Psoas muscle (tissue), 8 donors: ENCODE data around the gene BUB3. TPM values are rescaled to one million over a fixed set of nuclear protein-coding genes. Genes with fewer than 3 reads are reported as not detected.

Experiments
- ATAC-seq, 4 donors: fragments of 200-7000 bp; cut with Tn5 transposase; one replicate each; pipeline ENCODE4 v1.9.1; 2020; ENCODE audit warnings: moderate library complexity in 3 of 4, mild to moderate bottlenecking in 2 of 4
- DNase-seq, 2 donors: peaks; one replicate each; pipeline ENCODE4 v3.0.0-alpha.2; 2020
- H3K27ac ChIP-seq: fragments of 200-600 bp; one replicate; pipeline ENCODE4 v1.8.0; 2022
- H3K27me3 ChIP-seq, 3 donors: fragments of 200-600 bp in 1 of 3; one replicate each; pipeline versions ENCODE4 v1.6.1 to v1.8.0; 2013 to 2022; ENCODE audit warnings: low read length in 2 of 3, mild to moderate bottlenecking in 2 of 3, moderate library complexity in 1 of 3; ENCODE audit not compliant: insufficient read depth in 3 of 3
- H3K36me3 ChIP-seq, 2 donors: fragments of 200-600 bp in 1 of 2; one replicate each; pipeline versions ENCODE4 v1.6.1 to v1.8.0; 2013 to 2022; ENCODE audit warnings: low read depth in 1 of 2, mild to moderate bottlenecking in 1 of 2, moderate library complexity in 1 of 2; ENCODE audit not compliant: insufficient read depth in 1 of 2
- H3K4me1 ChIP-seq: fragments of 200-600 bp; one replicate; pipeline ENCODE4 v1.8.0; 2022
- H3K4me3 ChIP-seq: fragments of 200-600 bp; one replicate; pipeline ENCODE4 v1.8.0; 2022; ENCODE audit warnings: mild to moderate bottlenecking
- H3K9me3 ChIP-seq: fragments of 200-600 bp; one replicate; pipeline ENCODE4 v1.8.0; 2022
- CTCF ChIP-seq: fragments of 200-600 bp; IDR thresholded peaks from one replicate; pipeline ENCODE4 v1.8.0; 2022; ENCODE audit warnings: antibody characterized with exemption
- WGBS, 3 donors: extraction: QIAGEN DNeasy Blood & Tissue Kit; methylation state at CpG; one replicate each; pipeline versions ENCODE4 v1.1.6 to v1.1.7; 2013; 5-methylcytosine and 5-hydroxymethylcytosine counted together
- intact Hi-C, 2 donors: fragments of 100-400 bp; cut with DNase I; formaldehyde crosslinking; loops; one replicate each; pipeline versions ENCODE4 v1.11.0 to v1.14.2; 2022
- polyA plus RNA-seq, 3 donors: library from polyadenylated mRNA; stranded (reverse); fragments of 200-250 nt; gene quantifications; one replicate each; pipeline ENCODE4 v1.2.3, GENCODE V29; 2013
- total RNA-seq, 4 donors: library from RNA; stranded (reverse); fragmentation: NEBNext Ultra II Directional in 2 of 4; extraction: Animal tissue kit (Norgen Biotek cat#: 25700) in 2 of 4; gene quantifications; one replicate each; pipeline versions ENCODE4 v1.2.1 to v1.2.4, GENCODE V29; 2021 to 2023
- donor health status: healthy with polysubstance abuse.
- donor health status: DM: no; HTN: no; CAD: no; lungs with moderate emphysema.
- donor health status: Bipolar disorder and iron deficiency.
- donor health status: healthy.
- donor health status: DM: yes; HTN: yes; CAD: no.
- donor health status: DM: no; HTN: no; CAD: no.
- donor health status: DM: no; HTN: no; CAD: no.
- donor health status: DM: yes; HTN: yes; CAD: no.

Gene BUB3
- total and polyA plus RNA-seq, 7 donors: 28.6 to 67.3 (median 32.9) TPM

GRCh38 chr10:123134343-123134914 lies 19.8 kb upstream of the BUB3 start:
- 1 to 3% (median 3%) methylated on average over 41 to 42 of the region's 42 CpGs for WGBS, 3 donors
- H3K9me3 ChIP-seq: no peaks in the 10 kb centered on the region
- intact Hi-C loops: loop anchor here (5.0 to 10.0 kb wide), 2 partner anchors 423 to 830 kb away; no protein-coding TSS in a partner anchor
- no peaks in the 10 kb centered on the region for H3K36me3 ChIP-seq
- peaks cover 0 to 100% (median 53%) of the 10 kb centered on the region in 3 donors for H3K27me3 ChIP-seq
- H3K4me3 ChIP-seq: peak overlapping the region; percentile 60
- ATAC-seq (no peak), DNase-seq (no peak)
- peaks cover 29% of the 10 kb centered on the region for H3K4me1 ChIP-seq
- H3K27ac ChIP-seq: no peak overlapping the region
- TF ChIP-seq CTCF: no peak

GRCh38 chr10:123134915-123135414 lies 19.2 kb upstream of the BUB3 start:
- TF ChIP-seq CTCF: no peak
- H3K4me1 ChIP-seq: peaks cover 29% of the 10 kb centered on the region
- H3K4me3 ChIP-seq: peak overlapping the region; percentile 60
- no peaks in the 10 kb centered on the region for H3K9me3 ChIP-seq
- ATAC-seq (no peak), DNase-seq (no peak)
- intact Hi-C loops: loop anchor here (5.0 to 10.0 kb wide), 2 partner anchors 422 to 830 kb away; no protein-coding TSS in a partner anchor
- no peak overlapping the region for H3K27ac ChIP-seq
- H3K36me3 ChIP-seq: no peaks in the 10 kb centered on the region
- WGBS, 3 donors: 1 to 2% (median 2%) methylated on average over 24 to 46 of the region's 46 CpGs
- peaks cover 0 to 100% (median 54%) of the 10 kb centered on the region in 3 donors for H3K27me3 ChIP-seq

- no peak for DNase-seq
- peaks cover 0 to 100% (median 58%) of the 10 kb centered on the region in 3 donors for H3K27me3 ChIP-seq
- H3K4me3 ChIP-seq: peak within 1 kb of the TSS; percentile 60
- intact Hi-C loops: loop anchor here in 1 of 2 donors (10.0 kb wide), 1 partner anchor 829 kb away; no protein-coding TSS in a partner anchor
- TF ChIP-seq CTCF: no peak
- no peaks in the 10 kb centered on the region for H3K9me3 ChIP-seq
- H3K36me3 ChIP-seq: no peaks in the 10 kb centered on the region
- 1% methylated on average over 43 to 76 of the region's 76 CpGs for WGBS, 3 donors
- ATAC-seq: no peak
- no peak within 1 kb of the TSS for H3K27ac ChIP-seq
- H3K4me1 ChIP-seq: peaks cover 29% of the 10 kb centered on the region
Observed at GRCh38 chr10:123135415-123136141, 18.6 kb upstream of the BUB3 start, which contains the start of gene HMX3. HMX3 (plus strand) TSS chr10:123135970; CDS start chr10:123136051, 81 bp downstream.

DNA sequence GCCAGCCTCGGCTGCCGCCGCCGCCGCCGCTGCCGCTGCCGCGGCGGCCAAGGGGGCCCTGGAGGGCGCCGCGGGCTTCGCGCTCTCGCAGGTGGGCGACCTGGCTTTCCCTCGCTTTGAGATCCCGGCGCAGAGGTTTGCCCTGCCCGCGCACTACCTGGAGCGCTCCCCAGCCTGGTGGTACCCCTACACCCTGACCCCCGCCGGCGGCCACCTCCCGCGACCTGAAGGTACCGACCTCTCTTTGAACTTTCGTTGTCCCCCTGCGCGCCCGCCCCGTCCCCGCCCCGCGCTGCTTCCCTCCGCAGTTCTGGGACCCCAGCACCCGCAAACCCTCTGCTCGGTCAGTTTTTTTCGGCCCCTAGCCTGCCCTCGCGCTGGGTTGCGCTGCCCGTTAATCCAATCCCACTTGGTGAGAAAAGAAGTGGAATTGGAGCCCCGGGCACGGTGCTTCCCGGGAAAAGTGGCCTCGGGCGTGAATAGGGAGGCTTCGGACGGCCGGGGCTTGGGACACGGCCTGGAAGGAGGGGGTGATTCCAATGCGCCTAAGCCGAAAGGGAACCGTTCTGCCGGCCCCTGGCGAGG lies 17.9 kb upstream of the BUB3 start:
- no peak for TF ChIP-seq CTCF
- intact Hi-C loops: loop anchor here in 1 of 2 donors (10.0 kb wide), 1 partner anchor 828 kb away; no protein-coding TSS in a partner anchor
- Histone ChIP-seq H3K4me1 (peaks cover 29% of the 10 kb centered on the region), H3K27ac (no peak overlapping the region), H3K27me3 (peaks cover 0 to 100% (median 63%) of the 10 kb centered on the region in 3 donors), H3K9me3 (no peaks in the 10 kb centered on the region), H3K36me3 (no peaks in the 10 kb centered on the region), H3K4me3 (peak overlapping the region; percentile 60)
- DNase-seq (no peak), ATAC-seq (no peak)
- 2% methylated on average over 51 to 59 of the region's 59 CpGs for WGBS, 3 donors
